Measurements from ENCODE around the gene FSHR. TPM values are rescaled to one million over a fixed set of nuclear protein-coding genes. Genes with fewer than 3 reads are reported as not detected.

The FSHR gene
- total RNA-seq, 2 experiments from 2014 or later, result not detected

GRCh38 chr2:49037197-49037596, 117.1 kb downstream of the FSHR start:
- POLR2A ChIA-PET, result no interaction called here

GRCh38 chr2:49035481-49035880, 118.8 kb downstream of the FSHR start:
- POLR2A ChIA-PET, result no interaction called here
- CTCF ChIA-PET, result no interaction called here

More at GRCh38 chr2:49037197-49037596, 117.1 kb downstream of the FSHR start:
- CTCF ChIA-PET, result no interaction called here

- POLR2A ChIA-PET, result no interaction called here
- CTCF ChIA-PET, result no interaction called here
Observed at GRCh38 chr2:49033394-49034185, 120.7 kb downstream of the FSHR start.

- CTCF ChIA-PET, result no interaction called here
- POLR2A ChIA-PET, result no interaction called here
Observed at GRCh38 chr2:49032936-49033335, 121.4 kb downstream of the FSHR start.

- ChIA-PET POLR2A (no interaction called here), CTCF (no interaction called here)
Observed at GRCh38 chr2:49032126-49032525, 122.2 kb downstream of the FSHR start.

- ChIA-PET CTCF (no interaction called here), POLR2A (no interaction called here)
Observed at GRCh38 chr2:49029406-49029805, 124.9 kb downstream of the FSHR start.

GRCh38 chr2:49028101-49028500, 126.2 kb downstream of the FSHR start:
- ChIA-PET POLR2A (no interaction called here), CTCF (no interaction called here)

GRCh38 chr2:49026706-49027105, 127.6 kb downstream of the FSHR start:
- ChIA-PET CTCF (no interaction called here), POLR2A (no interaction called here)

GRCh38 chr2:49021271-49021670, 133.0 kb downstream of the FSHR start:
- POLR2A ChIA-PET, result no interaction called here
- CTCF ChIA-PET, result no interaction called here

- ChIA-PET POLR2A (no interaction called here), CTCF (no interaction called here)
Observed at GRCh38 chr2:49005261-49005660, 149.1 kb downstream of the FSHR start.

- ChIA-PET POLR2A (no interaction called here), CTCF (no interaction called here)
Observed at GRCh38 chr2:49004036-49004626, 150.2 kb downstream of the FSHR start.

GRCh38 chr2:49003201-49003600, 151.1 kb downstream of the FSHR start:
- POLR2A ChIA-PET, result no interaction called here
- CTCF ChIA-PET, result no interaction called here

GRCh38 chr2:49002750-49003149, 151.6 kb downstream of the FSHR start:
- POLR2A ChIA-PET, result no interaction called here
- CTCF ChIA-PET, result no interaction called here

GRCh38 chr2:49000695-49001094, 153.6 kb downstream of the FSHR start:
- POLR2A ChIA-PET, result no interaction called here
- CTCF ChIA-PET, result no interaction called here

- ChIA-PET CTCF (no interaction called here), POLR2A (no interaction called here)
Observed at GRCh38 chr2:48998449-48998848, 155.9 kb downstream of the FSHR start.

- ChIA-PET CTCF (no interaction called here), POLR2A (no interaction called here)
Observed at GRCh38 chr2:48993576-48993975, 160.7 kb downstream of the FSHR start.

GRCh38 chr2:48991415-48992131, 162.7 kb downstream of the FSHR start:
- ChIA-PET CTCF (no interaction called here), POLR2A (no interaction called here)

- POLR2A ChIA-PET, result no interaction called here
- CTCF ChIA-PET, result no interaction called here
Observed at GRCh38 chr2:48984922-48985321, 169.4 kb downstream of the FSHR start.

- CTCF ChIA-PET, result no interaction called here
- POLR2A ChIA-PET, result no interaction called here
Observed at GRCh38 chr2:48983551-48983950, 170.8 kb downstream of the FSHR start.

GRCh38 chr2:48982887-48983435, 171.4 kb downstream of the FSHR start:
- POLR2A ChIA-PET, result no interaction called here
- CTCF ChIA-PET, result no interaction called here

- POLR2A ChIA-PET, result no interaction called here
- CTCF ChIA-PET, result no interaction called here
Observed at GRCh38 chr2:48980846-48981245, 173.5 kb downstream of the FSHR start.

Measured in activated CD8-positive, alpha-beta memory T cell treated with anti-CD3 and anti-CD28 coated beads for 36 hours (primary cell).